ENCODE results near the gene ENOX1.

DNA sequence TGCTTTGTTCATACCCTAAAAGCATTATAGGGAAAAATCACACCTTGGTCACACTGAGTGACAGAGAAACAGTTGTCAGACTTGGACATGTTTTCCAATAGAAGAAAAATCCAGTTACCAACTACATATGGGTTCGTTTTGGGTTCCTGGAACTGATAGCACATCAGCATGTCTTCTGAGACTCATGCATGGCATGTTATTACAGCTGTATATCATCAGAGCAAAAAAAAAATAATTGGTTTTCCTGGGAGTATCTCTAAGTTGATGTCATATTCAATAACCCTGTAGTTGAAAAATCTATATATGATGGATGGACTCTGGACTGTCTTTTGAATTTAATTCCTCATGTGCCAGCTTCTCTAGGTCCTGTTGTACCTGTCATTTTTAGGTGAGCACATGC is 551.7 kb downstream of the ENOX1 start:
- TF ChIP-seq RAD21 (CRISPR knock-in tag; conservative IDR thresholded peaks at IDR 0.05 in 1 of 2, IDR thresholded peaks at IDR 0.05 in 1 of 2) (no peak), TCF7L2 (IDR thresholded peaks at IDR 0.05; ENCODE audit: low read depth, low read length) (no peak), ELF1 (tag; IDR thresholded peaks at IDR 0.05) (no peak), NBN (IDR thresholded peaks at IDR 0.05; ENCODE audit: low read depth) (no peak), ZNF77 (CRISPR knock-in tag; IDR thresholded peaks at IDR 0.05) (no peak)
